ENCODE measurements around the gene VENTX. TPM values are rescaled to one million over a fixed set of nuclear protein-coding genes. Genes with fewer than 3 reads are reported as not detected.

Gene VENTX
- total RNA-seq, 1 donor from 2014 or later, result 0.13 TPM

GRCh38 chr10:133190225-133190624 lies 47.4 kb upstream of the VENTX start:
- Mint-ChIP-seq H3K27me3 (peaks cover 6% of the 10 kb centered on the region), H3K36me3 (ENCODE audit: low read depth) (no peaks in the 10 kb centered on the region), H3K27ac (no peak overlapping the region), H3K4me3 (no peak overlapping the region), H3K9me3 (peaks cover 13% of the 10 kb centered on the region), H3K4me1 (no peaks in the 10 kb centered on the region)
- intact Hi-C loops (cut with micrococcal nuclease), result no loop called here
- CTCF ChIA-PET, result no interaction called here
- DNase-seq, result no peak
- no peak for TF ChIP-seq CTCF (IDR thresholded peaks at IDR 0.05)
- POLR2A ChIA-PET, result no interaction called here
- no peak for ATAC-seq (ENCODE audit: low read depth)

- no peak for ATAC-seq (ENCODE audit: low read depth)
- Mint-ChIP-seq H3K27me3 (peaks cover 9% of the 10 kb centered on the region), H3K36me3 (ENCODE audit: low read depth) (no peaks in the 10 kb centered on the region), H3K27ac (no peak overlapping the region), H3K4me1 (no peaks in the 10 kb centered on the region), H3K9me3 (peaks cover 13% of the 10 kb centered on the region), H3K4me3 (no peak overlapping the region)
- intact Hi-C loops (cut with micrococcal nuclease), result no loop called here
- TF ChIP-seq CTCF (IDR thresholded peaks at IDR 0.05), result no peak
- DNase-seq, result no peak
- CTCF ChIA-PET, result no interaction called here
- POLR2A ChIA-PET, result no interaction called here
Measured at GRCh38 chr10:133191651-133192050, 46.0 kb upstream of the VENTX start.

GRCh38 chr10:133194151-133194550 lies 43.5 kb upstream of the VENTX start:
- H3K27ac Mint-ChIP-seq, result no peak overlapping the region
- CTCF ChIA-PET, result no interaction called here
- no peaks in the 10 kb centered on the region for H3K36me3 Mint-ChIP-seq (ENCODE audit: low read depth)
- POLR2A ChIA-PET, result no interaction called here
- peaks cover 9% of the 10 kb centered on the region for H3K27me3 Mint-ChIP-seq
- ATAC-seq (ENCODE audit: low read depth), result no peak
- peaks cover 13% of the 10 kb centered on the region for H3K9me3 Mint-ChIP-seq
- no peaks in the 10 kb centered on the region for H3K4me1 Mint-ChIP-seq
- intact Hi-C loops (cut with micrococcal nuclease), result no loop called here
- no peak for DNase-seq
- no peak overlapping the region for H3K4me3 Mint-ChIP-seq
- TF ChIP-seq CTCF (IDR thresholded peaks at IDR 0.05), result no peak

- intact Hi-C loops (cut with micrococcal nuclease), result no loop called here
- CTCF ChIA-PET, result no interaction called here
Measured at GRCh38 chr10:133195096-133195495, 42.6 kb upstream of the VENTX start.

GRCh38 chr10:133195611-133196010 lies 42.0 kb upstream of the VENTX start:
- Mint-ChIP-seq H3K27ac (no peak overlapping the region), H3K27me3 (peaks cover 6% of the 10 kb centered on the region), H3K4me3 (no peak overlapping the region), H3K9me3 (peaks cover 13% of the 10 kb centered on the region), H3K36me3 (ENCODE audit: low read depth) (no peaks in the 10 kb centered on the region), H3K4me1 (no peaks in the 10 kb centered on the region)
- no peak for TF ChIP-seq CTCF (IDR thresholded peaks at IDR 0.05)
- intact Hi-C loops (cut with micrococcal nuclease), result no loop called here
- ChIA-PET CTCF (no interaction called here), POLR2A (no interaction called here)
- no peak for DNase-seq
- ATAC-seq (ENCODE audit: low read depth), result no peak

More at GRCh38 chr10:133195096-133195495, 42.6 kb upstream of the VENTX start:
- H3K4me3 Mint-ChIP-seq, result no peak overlapping the region
- ATAC-seq (ENCODE audit: low read depth) (no peak), DNase-seq (no peak)
- no peaks in the 10 kb centered on the region for H3K36me3 Mint-ChIP-seq (ENCODE audit: low read depth)
- peaks cover 13% of the 10 kb centered on the region for H3K9me3 Mint-ChIP-seq
- no peaks in the 10 kb centered on the region for H3K4me1 Mint-ChIP-seq
- POLR2A ChIA-PET, result no interaction called here
- no peak overlapping the region for H3K27ac Mint-ChIP-seq
- TF ChIP-seq CTCF (IDR thresholded peaks at IDR 0.05), result no peak
- peaks cover 6% of the 10 kb centered on the region for H3K27me3 Mint-ChIP-seq

Measured in activated B cell treated with CpG ODN at 0.5 μM for 24 hours (primary cell).